ENCODE results near the gene DNAJC5G.

DNAJC5G gene

GRCh38 chr2:27275211-27276150, at the start of gene DNAJC5G:
Gene DNAJC5G, plus strand, starts transcription at chr2:27275433. Its CDS starts 1,296 bp downstream, at chr2:27276729.
- no peak for DNase-seq (ENCODE audit: low spot score)
- no peak for FAIRE-seq

- FAIRE-seq = no peak
- DNase-seq (ENCODE audit: low spot score) = no peak
Observed at GRCh38 chr2:27225526-27225925, 49.7 kb upstream of the DNAJC5G start.

GRCh38 chr2:27227501-27227900, 47.7 kb upstream of the DNAJC5G start:
- FAIRE-seq (no peak), DNase-seq (ENCODE audit: low spot score) (no peak)

- no peak for FAIRE-seq
Observed at GRCh38 chr2:27231921-27232320, 43.3 kb upstream of the DNAJC5G start.

GRCh38 chr2:27233341-27233740, 41.9 kb upstream of the DNAJC5G start:
- no peak for FAIRE-seq
- no peak for DNase-seq (ENCODE audit: low spot score)

More at GRCh38 chr2:27231921-27232320, 43.3 kb upstream of the DNAJC5G start:
- no peak for DNase-seq (ENCODE audit: low spot score)

- DNase-seq (ENCODE audit: low spot score) (no peak), FAIRE-seq (no peak)
Observed at GRCh38 chr2:27236136-27236535, 39.1 kb upstream of the DNAJC5G start.

GRCh38 chr2:27236626-27237025, 38.6 kb upstream of the DNAJC5G start:
- no peak for FAIRE-seq
- no peak for DNase-seq (ENCODE audit: low spot score)

GRCh38 chr2:27237341-27237945, 37.8 kb upstream of the DNAJC5G start:
- no peak for FAIRE-seq
- no peak for DNase-seq (ENCODE audit: low spot score)

GRCh38 chr2:27238976-27239375, 36.3 kb upstream of the DNAJC5G start:
- no peak for FAIRE-seq
- DNase-seq (ENCODE audit: low spot score) = no peak

GRCh38 chr2:27240406-27240805, 34.8 kb upstream of the DNAJC5G start:
- DNase-seq (ENCODE audit: low spot score) (no peak), FAIRE-seq (no peak)

GRCh38 chr2:27241761-27242613, 33.2 kb upstream of the DNAJC5G start:
- FAIRE-seq (no peak), DNase-seq (ENCODE audit: low spot score) (no peak)

- FAIRE-seq (no peak), DNase-seq (ENCODE audit: low spot score) (no peak)
Observed at GRCh38 chr2:27242614-27242951, 32.6 kb upstream of the DNAJC5G start.

- no peak for FAIRE-seq
- DNase-seq (ENCODE audit: low spot score) = no peak
Observed at GRCh38 chr2:27243391-27244130, 31.7 kb upstream of the DNAJC5G start.

- FAIRE-seq (no peak), DNase-seq (ENCODE audit: low spot score) (no peak)
Observed at GRCh38 chr2:27245116-27245515, 30.1 kb upstream of the DNAJC5G start.

GRCh38 chr2:27245626-27246025, 29.6 kb upstream of the DNAJC5G start:
- no peak for DNase-seq (ENCODE audit: low spot score)
- no peak for FAIRE-seq

- FAIRE-seq (no peak), DNase-seq (ENCODE audit: low spot score) (no peak)
Observed at GRCh38 chr2:27247893-27248292, 27.3 kb upstream of the DNAJC5G start.

- no peak for FAIRE-seq
- DNase-seq (ENCODE audit: low spot score) = no peak
Observed at GRCh38 chr2:27249159-27249890, 25.9 kb upstream of the DNAJC5G start.

GRCh38 chr2:27249891-27250651, 25.2 kb upstream of the DNAJC5G start:
- DNase-seq (ENCODE audit: low spot score) (no peak), FAIRE-seq (no peak)

GRCh38 chr2:27250652-27251379, 24.4 kb upstream of the DNAJC5G start:
- DNase-seq (ENCODE audit: low spot score) = no peak
- FAIRE-seq = no peak
